Mucosa of descending colon (tissue), 3 donors: ENCODE data around the gene KDM4B. TPM values are rescaled to one million over a fixed set of nuclear protein-coding genes. Genes with fewer than 3 reads are reported as not detected.

Experiments
- ATAC-seq: fragments of 200-7000 bp; cut with Tn5 transposase; one replicate; pipeline ENCODE4 v1.9.1; 2020; ENCODE audit warnings: mild to moderate bottlenecking, moderate library complexity
- DNase-seq, 3 donors: peaks; one replicate each; pipeline ENCODE4 v3.0.0-alpha.2; 2020
- H3K36me3 ChIP-seq: fragments of 200-600 bp; one replicate; pipeline ENCODE4 v1.8.0; 2021; ENCODE audit warnings: low read depth, mild to moderate bottlenecking
- H3K4me1 ChIP-seq: fragments of 200-600 bp; one replicate; pipeline ENCODE4 v1.8.0; 2021; ENCODE audit warnings: low read depth, mild to moderate bottlenecking
- H3K4me3 ChIP-seq: fragments of 200-600 bp; one replicate; pipeline ENCODE4 v1.8.0; 2021; ENCODE audit warnings: mild to moderate bottlenecking
- H3K9me3 ChIP-seq: fragments of 200-600 bp; one replicate; pipeline ENCODE4 v1.8.0; 2021; ENCODE audit warnings: mild to moderate bottlenecking
- CTCF ChIP-seq: fragments of 200-600 bp; IDR thresholded peaks from one replicate; pipeline ENCODE4 v1.8.0; 2022; ENCODE audit warnings: antibody characterized with exemption, mild to moderate bottlenecking
- intact Hi-C, 2 donors: fragments of 100-400 bp; cut with DNase I in 1 of 2; cut with micrococcal nuclease in 1 of 2; formaldehyde crosslinking; loops; one replicate each; pipeline versions ENCODE4 v1.11.0 to v1.11.1; 2022; cut with DNase I, micrococcal nuclease
- total RNA-seq, 3 donors: library from RNA; stranded (reverse); fragmentation: NEBNext Ultra II Directional in 2 of 3; extraction: Animal tissue kit (Norgen Biotek cat#: 25700) in 2 of 3; gene quantifications; one replicate each; pipeline versions ENCODE4 v1.2.1 to v1.2.4, GENCODE V29; 2021 to 2023
- donor health status: DM: no; HTN: no; CAD: no; lungs with moderate emphysema.
- donor health status: DM: no; HTN: no; CAD: no.
- donor health status: DM: no; HTN: yes; CAD: no.

KDM4B gene
- total RNA-seq, 3 donors from 2014 or later = 42.7 to 53.8 (median 50.0) TPM

DNA sequence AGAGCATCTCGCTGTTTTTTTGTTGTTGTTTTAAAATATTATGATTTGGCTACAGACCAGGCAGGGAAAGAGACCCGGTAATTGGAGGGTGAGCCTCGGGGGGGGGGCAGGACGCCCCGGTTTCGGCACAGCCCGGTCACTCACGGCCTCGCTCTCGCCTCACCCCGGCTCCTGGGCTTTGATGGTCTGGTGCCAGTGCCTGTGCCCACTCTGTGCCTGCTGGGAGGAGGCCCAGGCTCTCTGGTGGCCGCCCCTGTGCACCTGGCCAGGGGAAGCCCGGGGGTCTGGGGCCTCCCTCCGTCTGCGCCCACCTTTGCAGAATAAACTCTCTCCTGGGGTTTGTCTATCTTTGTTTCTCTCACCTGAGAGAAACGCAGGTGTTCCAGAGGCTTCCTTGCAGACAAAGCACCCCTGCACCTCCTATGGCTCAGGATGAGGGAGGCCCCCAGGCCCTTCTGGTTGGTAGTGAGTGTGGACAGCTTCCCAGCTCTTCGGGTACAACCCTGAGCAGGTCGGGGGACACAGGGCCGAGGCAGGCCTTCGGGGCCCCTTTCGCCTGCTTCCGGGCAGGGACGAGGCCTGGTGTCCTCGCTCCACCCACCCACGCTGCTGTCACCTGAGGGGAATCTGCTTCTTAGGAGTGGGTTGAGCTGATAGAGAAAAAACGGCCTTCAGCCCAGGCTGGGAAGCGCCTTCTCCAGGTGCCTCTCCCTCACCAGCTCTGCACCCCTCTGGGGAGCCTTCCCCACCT lies 183.3 kb downstream of the KDM4B start:
- Histone ChIP-seq H3K4me1 (no peaks in the 10 kb centered on the region), H3K9me3 (no peaks in the 10 kb centered on the region), H3K36me3 (no peaks in the 10 kb centered on the region), H3K4me3 (no peak overlapping the region)
- no peak for ATAC-seq
- no peak for DNase-seq
- TF ChIP-seq CTCF = no peak
- intact Hi-C loops = no loop called here

GRCh38 chr19:5152767-5153532 lies 184.0 kb downstream of the KDM4B start:
- ATAC-seq (no peak), DNase-seq (no peak)
- Histone ChIP-seq H3K4me3 (no peak overlapping the region), H3K4me1 (no peaks in the 10 kb centered on the region), H3K9me3 (no peaks in the 10 kb centered on the region), H3K36me3 (no peaks in the 10 kb centered on the region)
- intact Hi-C loops = no loop called here
- TF ChIP-seq CTCF = no peak

DNA sequence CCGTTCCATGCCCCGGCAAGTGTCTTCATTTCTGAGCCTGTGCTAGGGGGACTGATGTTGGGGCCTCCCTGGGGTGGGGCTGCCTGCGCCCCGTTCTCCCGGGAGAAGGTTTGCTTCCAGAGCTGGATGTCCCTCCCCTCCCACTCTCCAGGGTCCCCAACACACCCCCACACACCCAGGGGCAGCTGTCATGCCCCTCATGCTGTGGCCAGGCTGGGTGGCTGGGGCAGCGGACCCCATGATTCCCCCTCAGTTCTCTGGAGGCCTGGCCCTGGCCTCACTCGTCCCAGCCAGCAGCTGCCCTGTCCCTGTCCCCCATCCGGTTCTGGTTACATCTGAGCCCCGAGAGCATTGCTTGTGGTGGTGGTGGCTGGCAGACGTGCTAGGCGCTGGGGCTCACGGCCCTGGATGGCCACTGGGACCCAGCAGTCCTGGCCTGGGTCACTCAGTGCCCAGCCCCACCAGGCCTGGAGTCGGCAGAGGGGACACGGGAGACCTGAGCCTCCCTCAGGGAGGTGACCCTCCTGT lies 184.8 kb downstream of the KDM4B start:
- Histone ChIP-seq H3K9me3 (peaks cover 6% of the 10 kb centered on the region), H3K36me3 (no peaks in the 10 kb centered on the region), H3K4me3 (no peak overlapping the region), H3K4me1 (no peaks in the 10 kb centered on the region)
- DNase-seq = no peak
- ATAC-seq = peak; percentile 6
- intact Hi-C loops = no loop called here
- TF ChIP-seq CTCF = no peak

DNA sequence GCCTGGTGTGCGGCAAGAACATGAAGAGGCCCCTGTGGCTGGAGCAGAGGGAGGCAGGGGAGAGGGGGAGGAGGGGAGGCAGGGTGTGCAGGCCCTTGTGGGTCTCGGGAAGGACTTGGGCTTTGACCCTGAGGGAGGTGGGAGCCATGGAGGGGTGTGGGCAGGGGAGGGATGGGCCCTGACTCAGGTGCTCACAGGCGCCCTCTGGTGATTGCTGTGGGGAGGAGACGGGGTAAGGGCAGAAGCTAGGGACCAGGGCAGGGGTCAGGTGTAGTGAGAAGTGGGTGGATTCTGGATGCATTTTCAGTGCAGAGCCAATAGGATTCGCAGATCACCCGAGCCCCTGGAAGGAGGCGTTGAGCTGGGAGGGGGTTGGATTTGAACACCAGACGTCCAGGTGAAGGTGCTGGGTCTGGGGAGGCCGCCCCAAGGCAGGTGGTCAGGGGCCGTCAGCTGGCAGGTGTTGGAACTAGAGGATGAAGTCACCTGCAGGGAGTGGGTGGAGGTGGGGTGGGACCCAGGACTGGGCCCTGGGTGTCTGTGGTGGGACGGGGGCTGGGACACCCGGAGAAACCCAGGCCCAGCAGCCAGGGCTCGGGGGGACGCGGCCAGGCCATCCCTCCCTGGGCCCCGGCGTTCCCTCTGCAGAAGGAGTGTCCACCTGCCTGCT lies 185.4 kb downstream of the KDM4B start:
- ATAC-seq (peak; percentile 61), DNase-seq (peak in 2 of 3 donors; percentile 53 to 67)
- peak; percentile 26 for TF ChIP-seq CTCF
- intact Hi-C loops = no loop called here
- H3K4me1 ChIP-seq = no peaks in the 10 kb centered on the region
- peaks cover 12% of the 10 kb centered on the region for H3K9me3 ChIP-seq
- H3K36me3 ChIP-seq = no peaks in the 10 kb centered on the region
- no peak overlapping the region for H3K4me3 ChIP-seq

DNA sequence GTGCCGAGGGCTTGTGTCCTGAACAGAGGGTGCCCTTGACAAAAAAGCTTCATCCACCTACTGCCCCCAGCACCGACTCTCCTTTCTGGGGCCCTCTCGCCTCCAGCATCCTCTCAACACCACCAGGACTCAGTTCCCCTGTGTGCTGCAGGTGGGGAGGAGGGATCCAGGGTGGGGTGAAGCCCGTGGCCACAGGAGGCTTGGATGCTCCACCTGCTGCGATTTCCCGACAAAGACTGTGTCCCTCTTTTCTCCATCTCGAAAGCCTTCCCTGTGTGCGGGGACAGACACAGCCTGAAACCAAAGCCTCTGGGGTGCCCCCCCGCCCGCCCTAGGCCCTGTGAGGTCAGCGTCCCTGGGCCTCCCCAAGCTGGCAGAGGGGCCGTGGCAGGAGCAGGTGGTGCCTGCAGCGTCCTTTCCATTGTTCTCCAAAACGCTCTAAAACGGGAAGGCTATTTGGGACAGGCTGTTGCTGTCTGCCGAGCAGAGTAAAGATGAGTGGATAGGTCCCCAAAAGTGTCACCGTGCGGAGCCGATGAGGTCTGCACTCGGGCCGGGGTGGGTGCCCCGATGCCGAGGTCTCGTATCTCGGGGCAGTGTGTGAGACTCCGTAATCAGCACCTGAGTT lies 186.0 kb downstream of the KDM4B start:
- TF ChIP-seq CTCF = no peak
- no peak for DNase-seq
- ATAC-seq = no peak
- intact Hi-C loops = no loop called here
- no peaks in the 10 kb centered on the region for H3K36me3 ChIP-seq
- H3K4me1 ChIP-seq = no peaks in the 10 kb centered on the region
- H3K4me3 ChIP-seq = no peak overlapping the region
- H3K9me3 ChIP-seq = peaks cover 12% of the 10 kb centered on the region
